Central memory CD8-positive, alpha-beta T cell (primary cell): ENCODE measurements around the gene PI4K2B.
"Not testable (repeated sequence)": the region's sequence is repeated elsewhere in the genome, so short reads cannot be mapped to it uniquely, and the experiment has no call there.

Experiments used
- ATAC-seq: fragments of 150-1000 bp; cut with Tn5 transposase; replicated peaks from 2 replicates; pipeline ENCODE4 v1.10.0; 2022; ENCODE audit warnings: mild to moderate bottlenecking, moderate FRiP score, moderate number of reproducible peaks; ENCODE audit not compliant: poor library complexity, severe bottlenecking; ENCODE audit errors: extremely low read depth
- DNase-seq, 2 donors: peaks; one replicate each; pipeline ENCODE4 v3.0.0; 2021; ENCODE audit warnings: low spot score in 2 of 2
- H3K27ac Mint-ChIP-seq: one replicate; pipeline ENCODE4 v1.8.0; 2022; ENCODE audit warnings: low read depth, mild to moderate bottlenecking, moderate library complexity, mixed read lengths
- H3K27me3 Mint-ChIP-seq: one replicate; pipeline ENCODE4 v1.8.0; 2022; ENCODE audit warnings: mixed read lengths
- H3K36me3 Mint-ChIP-seq: one replicate; pipeline ENCODE4 v1.8.0; 2022; ENCODE audit warnings: mild to moderate bottlenecking, moderate library complexity, mixed read lengths; ENCODE audit not compliant: insufficient read depth
- H3K4me1 Mint-ChIP-seq: one replicate; pipeline ENCODE4 v1.8.0; 2022; ENCODE audit warnings: mixed read lengths
- H3K4me3 Mint-ChIP-seq: one replicate; pipeline ENCODE4 v1.8.0; 2022; ENCODE audit warnings: mild to moderate bottlenecking, moderate library complexity, mixed read lengths
- H3K9me3 Mint-ChIP-seq: one replicate; pipeline ENCODE4 v1.8.0; 2022; ENCODE audit warnings: mixed read lengths

PI4K2B gene

DNA sequence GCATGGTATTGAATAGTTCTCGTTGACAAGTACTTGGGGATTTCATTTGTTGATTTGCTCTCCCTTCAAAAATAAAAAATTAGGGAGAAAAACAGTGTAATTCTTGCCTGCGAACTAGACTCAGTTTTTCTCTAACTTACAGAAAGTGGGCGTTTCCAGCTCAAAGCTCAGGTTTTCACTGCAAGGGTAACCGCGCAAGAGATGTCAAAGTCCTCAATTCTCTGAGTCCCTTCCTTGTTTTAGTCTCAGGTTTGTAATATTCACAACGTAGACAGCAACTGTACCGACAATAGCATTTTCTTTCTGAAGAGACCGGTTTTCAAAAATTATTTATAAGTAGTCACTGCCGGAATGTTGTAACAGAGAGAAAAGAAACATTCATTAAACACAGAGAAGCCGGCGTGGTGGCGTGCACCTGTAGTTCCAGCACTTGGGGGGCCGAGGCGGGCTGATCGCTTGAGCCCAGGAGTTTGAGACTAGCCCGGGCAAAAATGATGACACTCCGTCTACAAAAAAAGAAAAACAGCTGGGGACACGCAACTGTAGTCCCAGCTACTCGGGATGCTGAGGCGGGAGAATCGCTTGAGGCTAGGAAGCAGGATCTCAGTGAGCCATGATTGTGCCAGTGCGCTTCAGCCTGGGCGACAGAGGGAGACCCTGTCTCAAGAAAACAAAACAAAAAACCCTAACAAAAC, 79.5 kb downstream of the PI4K2B start:
- H3K9me3 Mint-ChIP-seq: no peaks in the 10 kb centered on the region
- DNase-seq (no peak), ATAC-seq (no peak)
- H3K4me1 Mint-ChIP-seq: peaks cover 10% of the 10 kb centered on the region
- H3K4me3 Mint-ChIP-seq: peak overlapping the region; percentile 95
- H3K27ac Mint-ChIP-seq: peak overlapping the region; percentile 95
- H3K36me3 Mint-ChIP-seq: peaks cover 17% of the 10 kb centered on the region
- H3K27me3 Mint-ChIP-seq: peaks cover 17% of the 10 kb centered on the region

DNA sequence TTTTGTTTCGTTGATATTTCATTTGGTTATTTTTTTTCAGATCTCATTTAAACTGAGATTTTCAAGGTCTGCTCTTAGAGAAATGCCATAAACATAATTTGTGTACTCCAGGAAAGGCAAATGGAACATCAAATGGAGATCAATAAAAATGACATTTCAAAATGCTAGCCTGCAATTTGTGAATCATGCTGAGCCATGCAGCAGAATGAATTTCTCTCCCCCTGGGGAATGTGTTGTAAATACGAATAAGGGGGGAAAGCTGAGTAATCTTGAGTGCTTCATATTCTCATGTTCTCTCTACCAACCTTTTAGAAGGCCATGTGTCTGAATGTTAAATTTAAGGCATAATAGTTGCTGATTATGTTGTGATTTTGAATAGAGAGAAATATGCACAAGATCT, 86.5 kb downstream of the PI4K2B start:
- H3K4me3 Mint-ChIP-seq: no peak overlapping the region
- no peak overlapping the region for H3K27ac Mint-ChIP-seq
- ATAC-seq: no peak
- peaks cover 25% of the 10 kb centered on the region for H3K36me3 Mint-ChIP-seq
- no peaks in the 10 kb centered on the region for H3K4me1 Mint-ChIP-seq
- no peak for DNase-seq
- H3K27me3 Mint-ChIP-seq: no peaks in the 10 kb centered on the region
- no peaks in the 10 kb centered on the region for H3K9me3 Mint-ChIP-seq

DNA sequence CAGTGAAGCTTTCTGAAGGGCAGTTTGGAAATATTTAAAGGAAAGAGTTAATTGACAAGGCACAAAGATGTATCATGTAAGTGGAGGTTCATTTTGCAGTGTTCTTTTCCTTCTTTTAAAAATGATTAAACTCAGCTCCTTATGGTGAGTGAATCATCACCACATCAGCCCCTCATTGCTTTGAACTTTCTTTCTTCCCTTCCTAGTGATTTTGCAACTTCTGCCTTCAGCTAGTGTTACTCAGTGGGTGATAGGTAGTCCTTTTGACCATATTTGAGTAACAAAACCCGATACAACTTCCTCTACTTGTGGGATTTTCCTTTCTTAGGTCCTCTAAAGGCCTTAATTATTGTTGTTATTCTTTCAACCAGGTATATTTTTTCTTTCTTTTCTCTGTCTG, 86.9 kb downstream of the PI4K2B start:
- Mint-ChIP-seq H3K4me3 (no peak overlapping the region), H3K27ac (no peak overlapping the region), H3K27me3 (no peaks in the 10 kb centered on the region), H3K36me3 (peaks cover 23% of the 10 kb centered on the region), H3K4me1 (no peaks in the 10 kb centered on the region), H3K9me3 (no peaks in the 10 kb centered on the region)
- ATAC-seq: no peak
- DNase-seq: no peak

DNA sequence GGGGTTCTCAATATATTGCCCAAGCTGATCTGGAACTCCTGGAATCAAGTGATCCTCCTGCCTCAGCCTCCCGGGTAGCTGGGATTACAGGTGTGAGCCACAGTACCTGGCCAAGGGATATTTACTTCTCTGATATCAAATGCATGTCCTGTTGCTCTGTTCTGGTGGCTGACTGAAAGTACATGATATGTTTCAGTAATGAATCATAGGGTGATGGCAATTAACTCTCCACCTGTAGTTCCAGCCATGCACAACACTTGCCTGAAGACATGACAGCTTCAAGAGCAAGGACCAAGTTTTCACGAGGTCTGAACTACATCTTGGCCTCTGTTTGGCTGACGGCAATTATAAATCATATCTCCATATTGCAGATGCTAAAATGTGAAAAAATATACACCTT, 87.9 kb downstream of the PI4K2B start:
- DNase-seq (no peak), ATAC-seq (no peak)
- H3K9me3 Mint-ChIP-seq: no peaks in the 10 kb centered on the region
- H3K27ac Mint-ChIP-seq: no peak overlapping the region
- H3K4me3 Mint-ChIP-seq: no peak overlapping the region
- no peaks in the 10 kb centered on the region for H3K4me1 Mint-ChIP-seq
- peaks cover 20% of the 10 kb centered on the region for H3K36me3 Mint-ChIP-seq
- H3K27me3 Mint-ChIP-seq: no peaks in the 10 kb centered on the region

DNA sequence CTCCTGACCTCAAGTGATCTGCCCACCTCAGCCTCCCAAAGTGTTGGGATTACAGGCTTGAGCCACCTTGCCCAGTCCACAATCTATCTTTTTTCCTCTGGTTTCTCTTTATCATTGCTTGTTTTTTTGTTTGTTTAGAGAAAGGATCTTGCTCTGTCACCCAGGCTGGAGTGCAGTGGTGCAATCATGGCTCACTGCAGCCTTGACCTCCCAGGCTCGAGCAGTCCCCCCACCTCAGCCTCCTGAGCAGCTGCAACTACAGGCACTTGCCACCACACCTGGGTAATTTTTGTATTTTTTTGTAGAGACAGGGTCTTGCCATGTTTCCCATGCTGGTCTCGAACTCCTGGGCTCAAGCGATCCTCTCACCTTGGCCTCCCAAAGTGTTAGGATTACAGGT, 94.6 kb downstream of the PI4K2B start:
- DNase-seq, H3K27me3 Mint-ChIP-seq, H3K27ac Mint-ChIP-seq, H3K36me3 Mint-ChIP-seq, ATAC-seq, H3K9me3 Mint-ChIP-seq, H3K4me3 Mint-ChIP-seq: not testable (repeated sequence)
- peaks cover 12% of the 10 kb centered on the region for H3K4me1 Mint-ChIP-seq
